ENCODE data around the gene SMLR1. TPM values are rescaled to one million over a fixed set of nuclear protein-coding genes. Genes with fewer than 3 reads are reported as not detected.

SMLR1 gene
- total RNA-seq, 4 donors from 2014 or later: not detected

DNA sequence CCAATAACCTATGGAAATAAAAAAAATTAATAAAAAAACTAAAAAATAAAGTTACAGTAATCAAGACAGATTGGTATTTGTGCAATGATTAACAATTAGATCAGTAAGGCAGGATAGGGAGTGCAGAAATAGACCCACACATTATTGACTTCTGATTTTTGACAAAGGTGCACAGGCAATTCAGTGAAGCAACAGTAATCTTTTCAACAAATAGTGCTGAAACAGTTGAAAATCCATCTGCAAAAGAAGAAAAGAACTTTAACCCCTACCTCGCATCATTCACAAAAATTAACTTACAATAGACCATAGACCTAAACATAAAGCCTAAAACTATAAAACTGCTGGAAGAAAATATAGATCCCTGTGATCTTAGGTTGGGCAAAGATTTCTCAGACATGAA, 4.5 kb upstream of the SMLR1 start:
- no peaks in the 10 kb centered on the region for H3K9me3 ChIP-seq
- H3K4me1 ChIP-seq: no peaks in the 10 kb centered on the region
- no peaks in the 10 kb centered on the region for H3K36me3 ChIP-seq
- intact Hi-C loops (cut with DNase I; ENCODE audit: low total_unique reads): no loop called here
- DNase-seq: no peak
- TF ChIP-seq EP300 (IDR thresholded peaks at IDR 0.05; ENCODE audit: low read depth): no peak
- TF ChIP-seq POLR2AphosphoS5 (IDR thresholded peaks at IDR 0.05): no peak
- no peak for TF ChIP-seq POLR2A (IDR thresholded peaks at IDR 0.05)
- TF ChIP-seq, protein P1, sequence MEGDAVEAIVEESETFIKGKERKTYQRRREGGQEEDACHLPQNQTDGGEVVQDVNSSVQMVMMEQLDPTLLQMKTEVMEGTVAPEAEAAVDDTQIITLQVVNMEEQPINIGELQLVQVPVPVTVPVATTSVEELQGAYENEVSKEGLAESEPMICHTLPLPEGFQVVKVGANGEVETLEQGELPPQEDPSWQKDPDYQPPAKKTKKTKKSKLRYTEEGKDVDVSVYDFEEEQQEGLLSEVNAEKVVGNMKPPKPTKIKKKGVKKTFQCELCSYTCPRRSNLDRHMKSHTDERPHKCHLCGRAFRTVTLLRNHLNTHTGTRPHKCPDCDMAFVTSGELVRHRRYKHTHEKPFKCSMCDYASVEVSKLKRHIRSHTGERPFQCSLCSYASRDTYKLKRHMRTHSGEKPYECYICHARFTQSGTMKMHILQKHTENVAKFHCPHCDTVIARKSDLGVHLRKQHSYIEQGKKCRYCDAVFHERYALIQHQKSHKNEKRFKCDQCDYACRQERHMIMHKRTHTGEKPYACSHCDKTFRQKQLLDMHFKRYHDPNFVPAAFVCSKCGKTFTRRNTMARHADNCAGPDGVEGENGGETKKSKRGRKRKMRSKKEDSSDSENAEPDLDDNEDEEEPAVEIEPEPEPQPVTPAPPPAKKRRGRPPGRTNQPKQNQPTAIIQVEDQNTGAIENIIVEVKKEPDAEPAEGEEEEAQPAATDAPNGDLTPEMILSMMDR (IDR thresholded peaks at IDR 0.05): no peak
- in situ Hi-C loops (cut with MboI; ENCODE audit: low pct_ligation_motif_present in 1 of 4, low pct_unique_long_range_greater_than_20kb in 1 of 4, low sequenced_read_pairs in 3 of 4): no loop called here
- H3K27ac ChIP-seq: no peak overlapping the region
- no peak overlapping the region for H3K4me3 ChIP-seq
- WGBS, 2 donors (ENCODE audit: low coverage in 1 of 2): 94 to 100% methylated on average over 1 of the region's 1 CpG
- H3K27me3 ChIP-seq: no peaks in the 10 kb centered on the region

DNA sequence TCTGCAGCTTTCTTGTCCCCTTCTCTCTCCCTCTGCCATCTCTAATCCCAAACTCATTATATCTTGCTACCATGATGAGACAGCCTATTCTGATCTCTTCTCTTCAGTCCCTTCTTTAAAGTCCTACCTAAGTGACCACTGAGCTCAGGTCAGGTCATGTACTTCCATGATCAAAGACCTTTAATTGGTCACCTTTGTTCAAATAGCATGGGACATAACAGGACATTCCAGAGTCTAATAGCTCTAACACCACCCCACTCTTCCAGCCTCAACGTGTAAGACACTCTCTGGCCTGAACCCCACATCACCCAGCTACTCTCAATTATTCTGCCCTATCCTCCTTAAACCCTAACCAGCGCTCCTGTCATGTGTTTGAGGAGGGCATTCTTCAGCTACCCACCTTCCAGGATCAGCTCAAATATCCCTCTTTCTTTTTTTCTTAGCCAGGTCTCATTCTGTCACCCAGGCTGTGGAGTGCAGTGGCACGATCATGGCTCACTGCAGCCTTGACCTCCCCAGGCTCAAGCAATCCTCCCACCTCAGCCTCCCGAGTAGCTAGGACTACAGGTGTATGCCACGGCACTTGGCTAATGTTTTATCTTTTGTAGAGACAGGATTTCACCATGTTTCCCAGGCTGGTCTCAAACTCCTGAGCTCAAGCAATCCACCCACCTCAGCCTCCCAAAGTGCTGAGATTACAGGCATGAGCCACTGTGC, 2.1 kb upstream of the SMLR1 start:
- Histone ChIP-seq H3K27ac (no peak overlapping the region), H3K27me3 (no peaks in the 10 kb centered on the region), H3K9me3 (no peaks in the 10 kb centered on the region), H3K4me1 (no peaks in the 10 kb centered on the region), H3K36me3 (no peaks in the 10 kb centered on the region), H3K4me3 (no peak overlapping the region)
- intact Hi-C loops (cut with DNase I; ENCODE audit: low total_unique reads) (no loop called here), in situ Hi-C loops (cut with MboI; ENCODE audit: low pct_ligation_motif_present in 1 of 4, low pct_unique_long_range_greater_than_20kb in 1 of 4, low sequenced_read_pairs in 3 of 4) (no loop called here)
- DNase-seq: no peak
- no peak for TF ChIP-seq EP300 (IDR thresholded peaks at IDR 0.05; ENCODE audit: low read depth)
- no peak for TF ChIP-seq POLR2AphosphoS5 (IDR thresholded peaks at IDR 0.05)
- WGBS, 2 donors (ENCODE audit: low coverage in 1 of 2): 82 to 86% methylated on average over 5 of the region's 5 CpGs

DNA sequence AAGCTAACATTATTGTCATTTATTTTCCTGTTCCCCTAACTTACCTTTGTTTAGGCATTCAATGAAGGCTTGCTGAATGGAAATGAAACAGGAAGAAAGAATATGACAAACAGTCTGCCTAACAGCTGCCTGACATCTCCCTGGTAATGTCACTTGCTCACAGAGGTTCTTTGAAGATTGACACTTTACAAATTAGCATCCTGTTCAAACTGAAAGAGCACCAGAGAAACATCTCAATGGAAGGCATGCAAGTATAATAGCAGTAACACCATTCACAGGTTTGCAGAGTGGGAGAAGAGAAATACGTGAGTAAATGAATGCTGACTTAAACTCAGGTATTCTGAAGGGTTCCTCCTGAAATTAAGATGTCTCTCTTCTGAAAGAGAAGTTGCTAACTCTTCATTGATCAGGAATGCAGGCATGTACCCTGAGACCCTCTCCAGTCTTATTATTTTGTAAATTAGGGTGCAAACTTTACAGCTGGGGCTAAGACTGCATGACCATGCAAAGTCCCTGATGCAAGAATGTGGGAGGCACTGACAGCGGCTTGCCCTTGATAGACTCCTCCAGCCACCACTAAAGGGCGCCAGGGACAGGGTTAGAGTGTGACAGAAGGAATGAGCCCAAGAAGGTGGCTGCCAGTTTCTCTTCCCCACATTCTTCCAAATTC, 1.3 kb upstream of the SMLR1 start:
- in situ Hi-C loops (cut with MboI; ENCODE audit: low pct_ligation_motif_present in 1 of 4, low pct_unique_long_range_greater_than_20kb in 1 of 4, low sequenced_read_pairs in 3 of 4) (no loop called here), intact Hi-C loops (cut with DNase I; ENCODE audit: low total_unique reads) (no loop called here)
- Histone ChIP-seq H3K4me1 (no peaks in the 10 kb centered on the region), H3K27ac (no peak overlapping the region), H3K4me3 (no peak overlapping the region), H3K27me3 (no peaks in the 10 kb centered on the region), H3K9me3 (no peaks in the 10 kb centered on the region), H3K36me3 (no peaks in the 10 kb centered on the region)
- DNase-seq: no peak
- TF ChIP-seq EP300 (IDR thresholded peaks at IDR 0.05; ENCODE audit: low read depth): no peak
- no peak for TF ChIP-seq POLR2A (IDR thresholded peaks at IDR 0.05)
- TF ChIP-seq, protein P1 (IDR thresholded peaks at IDR 0.05): no peak
- no peak for TF ChIP-seq POLR2AphosphoS5 (IDR thresholded peaks at IDR 0.05)
- WGBS, 2 donors (ENCODE audit: low coverage in 1 of 2): 89 to 94% methylated on average over 1 to 3 of the region's 3 CpGs

DNA sequence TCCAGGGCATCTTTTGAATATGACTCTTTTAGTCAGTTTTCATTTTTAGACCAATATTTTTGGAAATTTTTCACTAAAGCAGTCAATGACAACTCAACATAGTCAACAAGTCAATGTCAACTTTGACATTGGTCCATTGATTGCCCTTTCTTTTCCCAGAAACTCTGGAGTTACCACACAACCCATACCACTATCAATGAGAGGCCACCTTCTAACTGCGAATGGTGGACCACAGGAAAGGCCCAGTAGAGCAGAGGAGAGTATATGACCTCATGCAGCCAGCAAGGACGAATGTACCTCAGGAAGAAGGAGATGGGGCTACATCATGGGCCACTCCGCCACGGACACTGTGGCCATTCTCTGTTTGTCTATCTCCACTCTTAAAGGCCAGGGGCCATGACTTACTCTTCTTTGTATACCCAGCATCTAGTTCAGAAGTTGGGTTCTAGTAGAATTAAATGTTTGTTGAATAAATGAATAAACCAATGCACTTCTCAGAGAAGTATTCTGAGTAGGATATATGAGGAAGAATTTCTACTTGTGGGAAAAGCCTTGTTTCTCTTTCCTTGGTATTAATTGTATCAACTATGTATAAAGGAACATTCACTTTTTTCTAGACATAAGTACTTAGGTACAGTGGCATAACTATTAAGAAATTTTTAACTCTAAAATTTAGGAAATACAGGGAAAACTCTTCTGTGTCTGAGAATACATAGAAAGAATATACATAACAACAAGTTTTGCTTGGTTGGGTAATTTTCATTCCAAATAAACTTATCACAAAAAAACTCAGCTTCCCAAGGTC, 562 bp upstream of the SMLR1 start:
- no peaks in the 10 kb centered on the region for H3K9me3 ChIP-seq
- DNase-seq: no peak
- in situ Hi-C loops (cut with MboI; ENCODE audit: low pct_ligation_motif_present in 1 of 4, low pct_unique_long_range_greater_than_20kb in 1 of 4, low sequenced_read_pairs in 3 of 4) (no loop called here), intact Hi-C loops (cut with DNase I; ENCODE audit: low total_unique reads) (no loop called here)
- H3K4me1 ChIP-seq: no peaks in the 10 kb centered on the region
- H3K27ac ChIP-seq: no peak overlapping the region
- no peaks in the 10 kb centered on the region for H3K36me3 ChIP-seq
- no peak overlapping the region for H3K4me3 ChIP-seq
- WGBS, 2 donors (ENCODE audit: low coverage in 1 of 2): 88% methylated on average over 4 of the region's 4 CpGs; no CpG with 5 or more reads in 1 of the 2 donors
- no peak for TF ChIP-seq POLR2A (IDR thresholded peaks at IDR 0.05)
- H3K27me3 ChIP-seq: no peaks in the 10 kb centered on the region

DNA sequence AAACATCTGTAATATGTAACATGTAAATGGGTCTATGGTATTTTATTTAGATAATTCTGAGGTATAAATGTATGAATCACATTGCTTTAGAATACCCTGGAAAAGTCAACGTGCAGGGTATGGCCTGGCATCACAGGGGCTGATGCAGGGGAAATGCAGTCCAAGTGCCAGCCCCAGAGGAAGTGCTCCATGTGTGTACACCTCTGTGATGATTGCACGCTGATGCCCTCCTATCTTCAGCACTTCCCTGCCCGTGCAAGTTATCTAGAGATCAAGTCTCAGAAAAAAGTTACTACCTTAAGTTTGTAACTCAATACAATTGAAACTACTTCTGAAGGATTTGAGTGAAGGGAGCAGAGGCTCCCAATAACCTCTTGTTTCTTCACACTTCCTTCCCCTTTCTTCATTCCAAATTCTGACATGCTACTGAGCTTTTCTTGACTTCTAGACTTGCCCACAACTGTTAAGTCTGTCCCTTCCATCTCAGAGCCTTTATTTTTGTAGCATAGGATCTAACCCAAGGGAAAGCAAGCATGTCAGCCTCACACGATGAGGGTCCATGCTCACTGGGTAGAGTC, 2.2 kb downstream of the SMLR1 start:
- Histone ChIP-seq H3K4me1 (no peaks in the 10 kb centered on the region), H3K4me3 (no peak overlapping the region), H3K9me3 (no peaks in the 10 kb centered on the region), H3K36me3 (no peaks in the 10 kb centered on the region), H3K27me3 (no peaks in the 10 kb centered on the region), H3K27ac (no peak overlapping the region)
- intact Hi-C loops (cut with DNase I; ENCODE audit: low total_unique reads) (no loop called here), in situ Hi-C loops (cut with MboI; ENCODE audit: low pct_ligation_motif_present in 1 of 4, low pct_unique_long_range_greater_than_20kb in 1 of 4, low sequenced_read_pairs in 3 of 4) (no loop called here)
- TF ChIP-seq POLR2A (IDR thresholded peaks at IDR 0.05) (no peak), POLR2AphosphoS5 (IDR thresholded peaks at IDR 0.05) (no peak)
- TF ChIP-seq, protein P1 (IDR thresholded peaks at IDR 0.05): no peak
- WGBS, 2 donors (ENCODE audit: low coverage in 1 of 2): 74 to 80% methylated on average over 2 to 4 of the region's 4 CpGs
- no peak for DNase-seq

All from transverse colon (tissue), 4 donors.